Activated CD8-positive, alpha-beta T cell treated with anti-CD3 and anti-CD28 coated beads for 36 hours (primary cell): ENCODE results near the gene FAXC. TPM values are rescaled to one million over a fixed set of nuclear protein-coding genes. Genes with fewer than 3 reads are reported as not detected.

Source experiments
- ATAC-seq: fragments of 200-7000 bp; cut with Tn5 transposase; one replicate; pipeline ENCODE4 v1.10.0; 2021; ENCODE audit warnings: mild to moderate bottlenecking, moderate library complexity
- CTCF ChIA-PET: fragments of 350-600 bp; sonication (Branson Sonifier 250); formaldehyde crosslinking; loops from one replicate; lab custom pipeline; 2021; ENCODE audit warnings: antibody characterized with exemption; lab: Charles Lee
- POLR2A ChIA-PET: fragments of 350-600 bp; sonication (Branson Sonifier 250); formaldehyde crosslinking; loops from one replicate; lab custom pipeline; 2021; ENCODE audit warnings: antibody characterized with exemption; lab: Charles Lee
- DNase-seq: peaks from one replicate; pipeline ENCODE4 v3.0.0-alpha.2; 2020
- H3K27ac Mint-ChIP-seq: one replicate; pipeline ENCODE4 v1.8.0; 2021; ENCODE audit warnings: mild to moderate bottlenecking, mixed read lengths
- H3K27me3 Mint-ChIP-seq: one replicate; pipeline ENCODE4 v1.8.0; 2021; ENCODE audit warnings: mixed read lengths
- H3K36me3 Mint-ChIP-seq: one replicate; pipeline ENCODE4 v1.8.0; 2021; ENCODE audit warnings: low read depth, mixed read lengths
- H3K4me1 Mint-ChIP-seq: one replicate; pipeline ENCODE4 v1.8.0; 2021; ENCODE audit warnings: low read depth, mixed read lengths
- H3K4me3 Mint-ChIP-seq: one replicate; pipeline ENCODE4 v1.8.0; 2021; ENCODE audit warnings: mild to moderate bottlenecking, moderate library complexity, mixed read lengths
- H3K9me3 Mint-ChIP-seq: one replicate; pipeline ENCODE4 v1.8.0; 2021; ENCODE audit warnings: mixed read lengths
- CTCF ChIP-seq: fragments of 200-600 bp; IDR thresholded peaks from one replicate; pipeline ENCODE4 v1.8.0; 2022; ENCODE audit warnings: antibody characterized with exemption, mild to moderate bottlenecking
- intact Hi-C: fragments of 100-400 bp; cut with micrococcal nuclease; formaldehyde crosslinking; loops from one replicate; pipeline ENCODE4 v1.10.0; 2022
- total RNA-seq, 2 experiments: library from RNA; stranded (reverse); gene quantifications; one replicate each; pipeline ENCODE4 v1.2.3, GENCODE V29; 2021

FAXC gene
- total RNA-seq, 2 experiments from 2014 or later: not detected

- TF ChIP-seq CTCF: no peak
- H3K9me3 Mint-ChIP-seq: no peaks in the 10 kb centered on the region
- DNase-seq: no peak
- CTCF ChIA-PET: no interaction called here
- H3K4me3 Mint-ChIP-seq: no peak overlapping the region
- no peak overlapping the region for H3K27ac Mint-ChIP-seq
- H3K36me3 Mint-ChIP-seq: no peaks in the 10 kb centered on the region
- no peak for ATAC-seq
- POLR2A ChIA-PET: no interaction called here
- intact Hi-C loops: no loop called here
- no peaks in the 10 kb centered on the region for H3K4me1 Mint-ChIP-seq
- peaks cover 29% of the 10 kb centered on the region for H3K27me3 Mint-ChIP-seq
Observed at GRCh38 chr6:99233219-99233618, 116.3 kb downstream of the FAXC start.

- CTCF ChIA-PET: no interaction called here
- Mint-ChIP-seq H3K4me1 (no peaks in the 10 kb centered on the region), H3K27ac (no peak overlapping the region), H3K9me3 (no peaks in the 10 kb centered on the region), H3K36me3 (no peaks in the 10 kb centered on the region), H3K4me3 (no peak overlapping the region), H3K27me3 (peaks cover 26% of the 10 kb centered on the region)
- POLR2A ChIA-PET: no interaction called here
- intact Hi-C loops: no loop called here
- DNase-seq (no peak), ATAC-seq (no peak)
- TF ChIP-seq CTCF: no peak
Observed at GRCh38 chr6:99232056-99232455, 117.4 kb downstream of the FAXC start.

- H3K36me3 Mint-ChIP-seq: no peaks in the 10 kb centered on the region
- DNase-seq: no peak
- no peak overlapping the region for H3K27ac Mint-ChIP-seq
- H3K9me3 Mint-ChIP-seq: no peaks in the 10 kb centered on the region
- no peak overlapping the region for H3K4me3 Mint-ChIP-seq
- POLR2A ChIA-PET: no interaction called here
- peaks cover 6% of the 10 kb centered on the region for H3K27me3 Mint-ChIP-seq
- CTCF ChIA-PET: no interaction called here
- ATAC-seq: no peak
- no peaks in the 10 kb centered on the region for H3K4me1 Mint-ChIP-seq
- intact Hi-C loops: no loop called here
- no peak for TF ChIP-seq CTCF
Observed at GRCh38 chr6:99225172-99225571, 124.3 kb downstream of the FAXC start.

Other genes with a start within 250 kb of the FAXC start
- gene COQ3, start 44.5 kb upstream of the FAXC start, total RNA-seq: 10 to 100 TPM; 20.8 to 24.9 TPM
- gene PNISR, start 75.6 kb upstream of the FAXC start, total RNA-seq: 100 to 1,000 TPM; 121 to 126 TPM
- gene USP45, start 165.7 kb upstream of the FAXC start, total RNA-seq: 10 to 100 TPM; 26.5 to 28.1 TPM
- gene CCNC, start 219.0 kb upstream of the FAXC start, total RNA-seq: 10 to 100 TPM; 72.3 to 75.4 TPM